Stomach (tissue), 9 donors: ENCODE data around the gene MT1M. TPM values are rescaled to one million over a fixed set of nuclear protein-coding genes. Genes with fewer than 3 reads are reported as not detected.
"Not testable (repeated sequence)": the region's sequence is repeated elsewhere in the genome, so short reads cannot be mapped to it uniquely, and the experiment has no call there.

Source experiments
- DNase-seq, 2 donors: peaks; one replicate each; pipeline versions ENCODE4 v3.0.0 to v3.0.0-alpha.2; 2013 to 2019
- H3K27ac ChIP-seq, 5 donors: fragments of 200-600 bp in 4 of 5; sonication (generic) in 4 of 5; one replicate each; pipeline ENCODE4 v1.5.1; 2013 to 2019; ENCODE audit warnings: mild to moderate bottlenecking in 1 of 5, moderate library complexity in 1 of 5
- H3K27me3 ChIP-seq, 3 donors: fragments of 200-600 bp; sonication (generic); one replicate each; pipeline ENCODE4 v1.5.1; 2017 to 2019; ENCODE audit warnings: mixed run types in 1 of 3
- H3K36me3 ChIP-seq, 4 donors: fragments of 200-600 bp; sonication (generic); 1 replicate in 3 of 4; 2 replicates in 1 of 4; pipeline ENCODE4 v1.5.1; 2016 to 2019
- H3K4me1 ChIP-seq, 4 donors: fragments of 200-600 bp; sonication (generic); one replicate each; pipeline ENCODE4 v1.5.1; 2016 to 2019
- H3K4me3 ChIP-seq, 4 donors: fragments of 200-600 bp; sonication (generic) in 3 of 4; one replicate each; pipeline ENCODE4 v1.5.1; 2016 to 2019; ENCODE audit warnings: mild to moderate bottlenecking in 1 of 4
- H3K9me3 ChIP-seq, 4 donors: fragments of 200-600 bp; sonication (generic); one replicate each; pipeline ENCODE4 v1.5.1; 2016 to 2019
- CTCF ChIP-seq, 7 experiments: fragments of 450-650 bp in 4 of 7; fragments of 200-600 bp in 3 of 7; sonication (generic) in 3 of 7; IDR thresholded peaks; one replicate each; pipeline ENCODE4 v1.5.1; 2016 to 2019; ENCODE audit warnings: antibody characterized with exemption in 7 of 7, control low read depth in 2 of 7, mild to moderate bottlenecking in 1 of 7
- EP300 ChIP-seq: sonication (generic); formaldehyde crosslinking; IDR thresholded peaks from one replicate; pipeline ENCODE4 v1.6.1; 2017; ENCODE audit warnings: antibody characterized with exemption
- POLR2A ChIP-seq, 4 donors: fragments of 450-650 bp; IDR thresholded peaks; one replicate each; pipeline ENCODE4 v1.6.1; 2016; ENCODE audit warnings: antibody characterized with exemption in 4 of 4, control low read depth in 2 of 4, mild to moderate bottlenecking in 1 of 4, moderate library complexity in 1 of 4
- POLR2AphosphoS5 ChIP-seq, 3 donors: sonication (generic); formaldehyde crosslinking; IDR thresholded peaks; one replicate each; pipeline ENCODE4 v1.6.1; 2016; ENCODE audit warnings: antibody characterized with exemption in 3 of 3
- WGBS, 5 donors: extraction: QIAGEN DNeasy Blood & Tissue Kit in 3 of 5; methylation state at CpG; one replicate each; pipeline versions ENCODE4 v1.1.5 to v1.1.7; 2013 to 2018; 5-methylcytosine and 5-hydroxymethylcytosine counted together
- intact Hi-C: fragments of 100-400 bp; cut with DNase I; formaldehyde crosslinking; loops from one replicate; pipeline ENCODE4 v1.15.1; 2023; ENCODE audit warnings: low total_unique reads
- polyA plus RNA-seq, 3 donors: library from polyadenylated mRNA; stranded (reverse); fragments of 200-250 nt; gene quantifications; one replicate each; pipeline ENCODE4 v1.2.3, GENCODE V29; 2013
- total RNA-seq, 5 donors: library from RNA; depleted of rRNA; stranded (reverse); fragments of >200 nt; gene quantifications; one replicate each; pipeline versions ENCODE4 v1.1.0 to v1.2.3, GENCODE V29; 2014 to 2016
- donor health status: healthy with polysubstance abuse.
- donor health status: Bipolar disorder and iron deficiency.
- donor health status: healthy.

MT1M gene
- total and polyA plus RNA-seq, 8 donors = 5.2 to 155 (median 57.4) TPM; not detected in 1

- Histone ChIP-seq H3K4me1 (peaks cover 20 to 36% (median 32%) of the 10 kb centered on the region in 4 donors), H3K27me3 (peaks cover 0 to 88% (median 25%) of the 10 kb centered on the region in 3 donors), H3K36me3 (no peaks in the 10 kb centered on the region), H3K9me3 (no peaks in the 10 kb centered on the region), H3K27ac (peak within 1 kb of the TSS in 3 of 5 donors; percentile 46 to 78 (median 74)), H3K4me3 (peak within 1 kb of the TSS in 3 of 4 donors; percentile 12 to 32 (median 18))
- peak; percentile 58 to 80 for DNase-seq
- intact Hi-C loops = no loop called here
- 12 to 26% (median 19%) methylated on average over 18 to 38 of the region's 38 CpGs for WGBS, 5 donors
- TF ChIP-seq CTCF (IDR thresholded peaks at IDR 0.05) (no peak), POLR2A (IDR thresholded peaks at IDR 0.05) (no peak), EP300 (no peak), POLR2AphosphoS5 (IDR thresholded peaks at IDR 0.05) (no peak)
These were observed 36.8 kb downstream of the MT1M start, which contains the start of gene MT1H for GRCh38 chr16:56669005-56669839. TSS of gene MT1H (plus strand) at chr16:56669814. CDS start at chr16:56669885, 71 bp downstream.

GRCh38 chr16:56669840-56670619, 37.6 kb downstream of the MT1M start:
- no peak for TF ChIP-seq POLR2A (IDR thresholded peaks at IDR 0.05)
- TF ChIP-seq CTCF (IDR thresholded peaks at IDR 0.05) = no peak
- TF ChIP-seq EP300 = no peak
- no peak for TF ChIP-seq POLR2AphosphoS5 (IDR thresholded peaks at IDR 0.05)
- peaks cover 0 to 88% (median 25%) of the 10 kb centered on the region in 3 donors for H3K27me3 ChIP-seq

GRCh38 chr16:56670620-56670934, 38.1 kb downstream of the MT1M start:
- Histone ChIP-seq H3K4me3 (no peak overlapping the region), H3K9me3 (no peaks in the 10 kb centered on the region), H3K27me3 (peaks cover 0 to 93% (median 29%) of the 10 kb centered on the region in 3 donors), H3K4me1 (peaks cover 23 to 38% (median 34%) of the 10 kb centered on the region in 4 donors), H3K36me3 (no peaks in the 10 kb centered on the region), H3K27ac (no peak overlapping the region)
- DNase-seq = no peak
- WGBS, 5 donors = 52 to 85% (median 71%) methylated on average over 2 of the region's 2 CpGs
- intact Hi-C loops = no loop called here
- TF ChIP-seq POLR2A (IDR thresholded peaks at IDR 0.05) (no peak), EP300 (no peak), POLR2AphosphoS5 (IDR thresholded peaks at IDR 0.05) (no peak), CTCF (IDR thresholded peaks at IDR 0.05) (no peak)

More at GRCh38 chr16:56669840-56670619, 37.6 kb downstream of the MT1M start:
- Histone ChIP-seq H3K36me3 (no peaks in the 10 kb centered on the region), H3K4me3 (peak overlapping the region in 3 of 4 donors; percentile 12 to 32 (median 18)), H3K27ac (peak overlapping the region in 1 of 5 donors; percentile 78), H3K9me3 (no peaks in the 10 kb centered on the region), H3K4me1 (peaks cover 20 to 36% (median 32%) of the 10 kb centered on the region in 4 donors)
- intact Hi-C loops = no loop called here
- DNase-seq = no peak
- 20 to 29% (median 25%) methylated on average over 19 of the region's 19 CpGs for WGBS, 5 donors

GRCh38 chr16:56671691-56672090, 39.2 kb downstream of the MT1M start:
- WGBS, 5 donors = 63 to 79% (median 68%) methylated on average over 2 of the region's 2 CpGs
- peaks cover 0 to 96% (median 40%) of the 10 kb centered on the region in 3 donors for H3K27me3 ChIP-seq
- not testable (repeated sequence) for DNase-seq

GRCh38 chr16:56672171-56672570, 39.7 kb downstream of the MT1M start:
- WGBS, 5 donors = 71 to 91% (median 82%) methylated on average over 3 of the region's 3 CpGs
- peaks cover 31 to 40% (median 39%) of the 10 kb centered on the region in 4 donors for H3K4me1 ChIP-seq
- H3K36me3 ChIP-seq, DNase-seq, H3K9me3 ChIP-seq, H3K27ac ChIP-seq, H3K4me3 ChIP-seq, intact Hi-C loops: not testable (repeated sequence)
- H3K27me3 ChIP-seq = peaks cover 0 to 96% (median 40%) of the 10 kb centered on the region in 3 donors

More at GRCh38 chr16:56671691-56672090, 39.2 kb downstream of the MT1M start:
- intact Hi-C loops, H3K27ac ChIP-seq, H3K36me3 ChIP-seq, H3K9me3 ChIP-seq, H3K4me3 ChIP-seq: not testable (repeated sequence)
- H3K4me1 ChIP-seq = peaks cover 31 to 43% (median 42%) of the 10 kb centered on the region in 4 donors
